Neural progenitor cell (in vitro differentiated cells): ENCODE results near the gene HDAC4.

Experiments used
- EZH2 ChIP-seq: fragments of 200-600 bp; sonication (generic); IDR thresholded peaks from 2 replicates; pipeline ENCODE4 v1.6.1; 2017; ENCODE audit warnings: antibody characterized with exemption, mild to moderate bottlenecking, moderate library complexity
- EZH2phosphoT487 ChIP-seq: fragments of 200-600 bp; sonication (generic); IDR thresholded peaks from 2 replicates; pipeline ENCODE4 v1.6.1; 2017; ENCODE audit warnings: antibody characterized with exemption
- TF ChIP-seq, protein P1 (sequence below): fragments of 200-600 bp; sonication (generic); IDR thresholded peaks from 2 replicates; pipeline ENCODE4 v1.5.1; 2017; ENCODE audit warnings: antibody characterized with exemption, mild to moderate bottlenecking

GRCh38 chr2:239305771-239306170 lies 95.0 kb downstream of the HDAC4 start:
- TF ChIP-seq, protein P1, sequence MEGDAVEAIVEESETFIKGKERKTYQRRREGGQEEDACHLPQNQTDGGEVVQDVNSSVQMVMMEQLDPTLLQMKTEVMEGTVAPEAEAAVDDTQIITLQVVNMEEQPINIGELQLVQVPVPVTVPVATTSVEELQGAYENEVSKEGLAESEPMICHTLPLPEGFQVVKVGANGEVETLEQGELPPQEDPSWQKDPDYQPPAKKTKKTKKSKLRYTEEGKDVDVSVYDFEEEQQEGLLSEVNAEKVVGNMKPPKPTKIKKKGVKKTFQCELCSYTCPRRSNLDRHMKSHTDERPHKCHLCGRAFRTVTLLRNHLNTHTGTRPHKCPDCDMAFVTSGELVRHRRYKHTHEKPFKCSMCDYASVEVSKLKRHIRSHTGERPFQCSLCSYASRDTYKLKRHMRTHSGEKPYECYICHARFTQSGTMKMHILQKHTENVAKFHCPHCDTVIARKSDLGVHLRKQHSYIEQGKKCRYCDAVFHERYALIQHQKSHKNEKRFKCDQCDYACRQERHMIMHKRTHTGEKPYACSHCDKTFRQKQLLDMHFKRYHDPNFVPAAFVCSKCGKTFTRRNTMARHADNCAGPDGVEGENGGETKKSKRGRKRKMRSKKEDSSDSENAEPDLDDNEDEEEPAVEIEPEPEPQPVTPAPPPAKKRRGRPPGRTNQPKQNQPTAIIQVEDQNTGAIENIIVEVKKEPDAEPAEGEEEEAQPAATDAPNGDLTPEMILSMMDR: no peak
- TF ChIP-seq EZH2 (no peak), EZH2phosphoT487 (no peak)
